WTC11 (cell line): ENCODE data around the gene ZNF366. TPM values are rescaled to one million over a fixed set of nuclear protein-coding genes. Genes with fewer than 3 reads are reported as not detected.

Experiments
- ATAC-seq: fragments of 200-7000 bp; cut with Tn5 transposase; 2 replicates; pipeline ENCODE4 v1.10.0; 2021; ENCODE audit warnings: mild to moderate bottlenecking, moderate library complexity
- CTCF ChIA-PET: fragments of 300-600 bp; sonication (Branson Sonifier 250); formaldehyde crosslinking; loops from one replicate; lab custom pipeline; 2021; ENCODE audit warnings: antibody characterized with exemption; lab: Charles Lee
- POLR2A ChIA-PET: fragments of 350-600 bp; sonication (Branson Sonifier 250); formaldehyde crosslinking; loops from one replicate; lab custom pipeline; 2021; ENCODE audit warnings: antibody characterized with exemption; lab: Charles Lee
- DNase-seq: peaks from one replicate; pipeline ENCODE4 v3.0.0; 2021; ENCODE audit warnings: low spot score
- H3K27ac Mint-ChIP-seq: 2 replicates; pipeline ENCODE4 v1.8.0; 2021; ENCODE audit warnings: mixed read lengths
- H3K27me3 Mint-ChIP-seq: 2 replicates; pipeline ENCODE4 v1.8.0; 2021; ENCODE audit warnings: low read depth, mild to moderate bottlenecking, moderate library complexity, mixed read lengths
- H3K36me3 Mint-ChIP-seq: 2 replicates; pipeline ENCODE4 v1.8.0; 2021; ENCODE audit warnings: mixed read lengths
- H3K4me1 Mint-ChIP-seq: 2 replicates; pipeline ENCODE4 v1.8.0; 2022; ENCODE audit warnings: mixed read lengths
- H3K4me3 Mint-ChIP-seq: 2 replicates; pipeline ENCODE4 v1.8.0; 2021; ENCODE audit warnings: mild to moderate bottlenecking, moderate library complexity, mixed read lengths
- H3K9me3 Mint-ChIP-seq: 2 replicates; pipeline ENCODE4 v1.8.0; 2021; ENCODE audit warnings: mixed read lengths
- ATF3 ChIP-seq: sonication (generic); formaldehyde crosslinking; conservative IDR thresholded peaks from 2 replicates; pipeline ENCODE4 v1.8.1; 2022; ENCODE audit warnings: mild to moderate bottlenecking, missing genetic modification reagents
- CBFB ChIP-seq: sonication (generic); formaldehyde crosslinking; IDR thresholded peaks from 2 replicates; pipeline ENCODE4 v1.8.1; 2022; ENCODE audit warnings: mild to moderate bottlenecking, low read depth, missing genetic modification reagents
- CREM ChIP-seq: sonication (generic); formaldehyde crosslinking; IDR thresholded peaks from 2 replicates; pipeline ENCODE4 v1.8.1; 2022; ENCODE audit warnings: mild to moderate bottlenecking, missing genetic modification reagents, moderate library complexity
- E2F1 ChIP-seq: sonication (generic); formaldehyde crosslinking; IDR thresholded peaks from 2 replicates; pipeline ENCODE4 v1.8.0; 2022; ENCODE audit warnings: mild to moderate bottlenecking, missing genetic modification reagents
- HMGXB4 ChIP-seq: sonication (generic); formaldehyde crosslinking; IDR thresholded peaks from 2 replicates; pipeline ENCODE4 v1.8.1; 2023; ENCODE audit warnings: mild to moderate bottlenecking, moderate library complexity, missing genetic modification reagents
- MLX ChIP-seq: sonication (generic); formaldehyde crosslinking; IDR thresholded peaks from 2 replicates; pipeline ENCODE4 v1.8.1; 2023; ENCODE audit warnings: mild to moderate bottlenecking, missing genetic modification reagents, moderate library complexity
- NFATC4 ChIP-seq: fragments of 250-450 bp; sonication (Bioruptor Pico); IDR thresholded peaks from 2 replicates; pipeline ENCODE4 v1.9.0; 2021; ENCODE audit warnings: mild to moderate bottlenecking
- NR2C2 ChIP-seq: sonication (generic); formaldehyde crosslinking; IDR thresholded peaks from 2 replicates; pipeline ENCODE4 v1.8.0; 2022; ENCODE audit warnings: mild to moderate bottlenecking, missing genetic modification reagents
- RELA ChIP-seq: sonication (generic); formaldehyde crosslinking; IDR thresholded peaks from 2 replicates; pipeline ENCODE4 v1.8.1; 2022; ENCODE audit warnings: missing genetic modification reagents, mild to moderate bottlenecking, borderline replicate concordance
- SMAD4 ChIP-seq: sonication (generic); formaldehyde crosslinking; IDR thresholded peaks from 2 replicates; pipeline ENCODE4 v1.8.0; 2022; ENCODE audit warnings: mild to moderate bottlenecking, missing genetic modification reagents
- TEAD4 ChIP-seq: sonication (generic); formaldehyde crosslinking; IDR thresholded peaks from 2 replicates; pipeline ENCODE4 v1.8.0; 2022; ENCODE audit warnings: mild to moderate bottlenecking, missing genetic modification reagents
- USF1 ChIP-seq: sonication (generic); formaldehyde crosslinking; IDR thresholded peaks from 2 replicates; pipeline ENCODE4 v1.8.0; 2022; ENCODE audit warnings: mild to moderate bottlenecking, missing genetic modification reagents
- ZNF263 ChIP-seq: sonication (generic); formaldehyde crosslinking; IDR thresholded peaks from 2 replicates; pipeline ENCODE4 v1.8.1; 2022; ENCODE audit warnings: low read depth, mild to moderate bottlenecking, moderate library complexity, missing genetic modification reagents
- ZNF317 ChIP-seq: sonication (generic); formaldehyde crosslinking; IDR thresholded peaks from 2 replicates; pipeline ENCODE4 v1.8.1; 2023; ENCODE audit warnings: low read depth, mild to moderate bottlenecking, moderate library complexity, missing genetic modification reagents, borderline replicate concordance
- ZNF396 ChIP-seq: fragments of 250-450 bp; sonication (Bioruptor Pico); IDR thresholded peaks from 2 replicates; pipeline ENCODE4 v1.8.0; 2021; ENCODE audit warnings: mild to moderate bottlenecking, moderate library complexity, borderline replicate concordance
- ZNF512 ChIP-seq: sonication (generic); formaldehyde crosslinking; IDR thresholded peaks from 2 replicates; pipeline ENCODE4 v1.8.1; 2022; ENCODE audit warnings: missing genetic modification reagents, borderline replicate concordance
- total RNA-seq: library from RNA; stranded (reverse); gene quantifications from 3 replicates; pipeline ENCODE4 v1.2.3, GENCODE V29; 2021

The ZNF366 gene
- total RNA-seq, 1 experiment from 2014 or later, result not detected

- H3K27me3 Mint-ChIP-seq, result no peaks in the 10 kb centered on the region
- no peaks in the 10 kb centered on the region for H3K36me3 Mint-ChIP-seq
- no peak for TF ChIP-seq ZNF317 (CRISPR knock-in tag)
- no peak for TF ChIP-seq E2F1 (CRISPR knock-in tag)
- TF ChIP-seq ZNF396, result no peak
- no peak for TF ChIP-seq NR2C2 (CRISPR knock-in tag)
- TF ChIP-seq RELA, result no peak
- no peak for TF ChIP-seq CREM (CRISPR knock-in tag)
- no peak for TF ChIP-seq HMGXB4 (CRISPR knock-in tag)
- DNase-seq (no peak), ATAC-seq (no peak)
- ChIA-PET CTCF (no interaction called here), POLR2A (no interaction called here)
- no peaks in the 10 kb centered on the region for H3K9me3 Mint-ChIP-seq
- no peaks in the 10 kb centered on the region; the same call in 1 of the 2 replicates for H3K4me1 Mint-ChIP-seq
- H3K27ac Mint-ChIP-seq, result no peak overlapping the region
- H3K4me3 Mint-ChIP-seq, result no peak overlapping the region
Observed at GRCh38 chr5:72434781-72435437, 72.3 kb downstream of the ZNF366 start.

GRCh38 chr5:72434056-72434780 lies 73.0 kb downstream of the ZNF366 start:
- Mint-ChIP-seq H3K36me3 (no peaks in the 10 kb centered on the region), H3K9me3 (no peaks in the 10 kb centered on the region), H3K27me3 (no peaks in the 10 kb centered on the region), H3K4me1 (no peaks in the 10 kb centered on the region; the same call in 1 of the 2 replicates), H3K4me3 (no peak overlapping the region), H3K27ac (no peak overlapping the region)
- DNase-seq (no peak), ATAC-seq (no peak)
- TF ChIP-seq ZNF317 (CRISPR knock-in tag) (no peak), ZNF512 (CRISPR knock-in tag) (no peak), ZNF263 (CRISPR knock-in tag) (no peak), MLX (CRISPR knock-in tag) (no peak), CBFB (CRISPR knock-in tag) (no peak), USF1 (no peak), ATF3 (CRISPR knock-in tag) (no peak), NFATC4 (CRISPR knock-in tag) (no peak), SMAD4 (no peak), TEAD4 (CRISPR knock-in tag) (no peak)
- ChIA-PET POLR2A (no interaction called here), CTCF (no interaction called here)
